ENCODE data around the gene FAM168A.

Gene FAM168A

GRCh38 chr11:73384872-73385689 lies 212.8 kb downstream of the FAM168A start:
- Histone ChIP-seq H3K27me3 (ENCODE audit: insufficient read depth, low read length) (no peaks in the 10 kb centered on the region), H3K4me3 (ENCODE audit: low read length) (no peak overlapping the region), H3K9ac (ENCODE audit: low read depth, low read length) (no peak overlapping the region), H3K36me3 (ENCODE audit: insufficient read depth, low read length) (no peaks in the 10 kb centered on the region), H3K9me3 (ENCODE audit: insufficient read depth, low read depth, low read length) (no peaks in the 10 kb centered on the region), H3K4me1 (ENCODE audit: insufficient read depth, low read length) (no peaks in the 10 kb centered on the region; the same call in 1 of the 2 replicates), H3K27ac (ENCODE audit: low read depth, low read length) (no peak overlapping the region)
- WGBS = 83% methylated on average over 20 of the region's 21 CpGs

- Histone ChIP-seq H3K9me3 (ENCODE audit: insufficient read depth, low read depth, low read length) (no peaks in the 10 kb centered on the region), H3K4me3 (ENCODE audit: low read length) (no peak overlapping the region), H3K36me3 (ENCODE audit: insufficient read depth, low read length) (no peaks in the 10 kb centered on the region), H3K9ac (ENCODE audit: low read depth, low read length) (no peak overlapping the region), H3K27me3 (ENCODE audit: insufficient read depth, low read length) (no peaks in the 10 kb centered on the region), H3K4me1 (ENCODE audit: insufficient read depth, low read length) (no peaks in the 10 kb centered on the region; the same call in 1 of the 2 replicates), H3K27ac (ENCODE audit: low read depth, low read length) (no peak overlapping the region)
- WGBS = 88% methylated on average over 4 of the region's 4 CpGs
Measured at GRCh38 chr11:73384531-73384871, 213.4 kb downstream of the FAM168A start.

- H3K9ac ChIP-seq (ENCODE audit: low read depth, low read length) = no peak overlapping the region
- H3K4me1 ChIP-seq (ENCODE audit: insufficient read depth, low read length) = no peaks in the 10 kb centered on the region; the same call in 1 of the 2 replicates
- no peak overlapping the region for H3K27ac ChIP-seq (ENCODE audit: low read depth, low read length)
- H3K9me3 ChIP-seq (ENCODE audit: insufficient read depth, low read depth, low read length) = no peaks in the 10 kb centered on the region
- no peaks in the 10 kb centered on the region for H3K36me3 ChIP-seq (ENCODE audit: insufficient read depth, low read length)
- no peak overlapping the region for H3K4me3 ChIP-seq (ENCODE audit: low read length)
- H3K27me3 ChIP-seq (ENCODE audit: insufficient read depth, low read length) = no peaks in the 10 kb centered on the region
- WGBS = 85% methylated on average over 7 of the region's 7 CpGs
Measured at GRCh38 chr11:73384125-73384441, 213.8 kb downstream of the FAM168A start.

- WGBS = 79% methylated on average over 9 of the region's 9 CpGs
- Histone ChIP-seq H3K4me1 (ENCODE audit: insufficient read depth, low read length) (no peaks in the 10 kb centered on the region; the same call in none of the 2 replicates), H3K36me3 (ENCODE audit: insufficient read depth, low read length) (no peaks in the 10 kb centered on the region), H3K4me3 (ENCODE audit: low read length) (no peak overlapping the region), H3K27ac (ENCODE audit: low read depth, low read length) (no peak overlapping the region), H3K27me3 (ENCODE audit: insufficient read depth, low read length) (no peaks in the 10 kb centered on the region), H3K9ac (ENCODE audit: low read depth, low read length) (no peak overlapping the region), H3K9me3 (ENCODE audit: insufficient read depth, low read depth, low read length) (no peaks in the 10 kb centered on the region)
Measured at GRCh38 chr11:73383249-73384124, 214.4 kb downstream of the FAM168A start.

- Histone ChIP-seq H3K27ac (ENCODE audit: low read depth, low read length) (no peak overlapping the region), H3K27me3 (ENCODE audit: insufficient read depth, low read length) (no peaks in the 10 kb centered on the region), H3K9ac (ENCODE audit: low read depth, low read length) (no peak overlapping the region), H3K4me1 (ENCODE audit: insufficient read depth, low read length) (peaks cover 2% of the 10 kb centered on the region), H3K4me3 (ENCODE audit: low read length) (no peak overlapping the region), H3K36me3 (ENCODE audit: insufficient read depth, low read length) (no peaks in the 10 kb centered on the region), H3K9me3 (ENCODE audit: insufficient read depth, low read depth, low read length) (no peaks in the 10 kb centered on the region)
- 88% methylated on average over 3 of the region's 3 CpGs for WGBS
Measured at GRCh38 chr11:73382747-73383146, 215.2 kb downstream of the FAM168A start.

- Histone ChIP-seq H3K4me3 (ENCODE audit: low read length) (no peak overlapping the region), H3K4me1 (ENCODE audit: insufficient read depth, low read length) (peaks cover 3% of the 10 kb centered on the region), H3K36me3 (ENCODE audit: insufficient read depth, low read length) (no peaks in the 10 kb centered on the region), H3K27me3 (ENCODE audit: insufficient read depth, low read length) (peaks cover 2% of the 10 kb centered on the region; the same call in 1 of the 2 replicates), H3K9ac (ENCODE audit: low read depth, low read length) (no peak overlapping the region), H3K9me3 (ENCODE audit: insufficient read depth, low read depth, low read length) (no peaks in the 10 kb centered on the region), H3K27ac (ENCODE audit: low read depth, low read length) (no peak overlapping the region)
- WGBS = 96% methylated on average over 7 of the region's 7 CpGs
Measured at GRCh38 chr11:73382183-73382582, 215.7 kb downstream of the FAM168A start.

- WGBS = 91% methylated on average over 6 of the region's 6 CpGs
- H3K4me1 ChIP-seq (ENCODE audit: insufficient read depth, low read length) = peaks cover 3% of the 10 kb centered on the region
- H3K9me3 ChIP-seq (ENCODE audit: insufficient read depth, low read depth, low read length) = no peaks in the 10 kb centered on the region
- H3K27ac ChIP-seq (ENCODE audit: low read depth, low read length) = no peak overlapping the region
- no peaks in the 10 kb centered on the region for H3K36me3 ChIP-seq (ENCODE audit: insufficient read depth, low read length)
- H3K9ac ChIP-seq (ENCODE audit: low read depth, low read length) = no peak overlapping the region
- H3K4me3 ChIP-seq (ENCODE audit: low read length) = no peak overlapping the region
- H3K27me3 ChIP-seq (ENCODE audit: insufficient read depth, low read length) = peaks cover 8% of the 10 kb centered on the region; the same call in 1 of the 2 replicates
Measured at GRCh38 chr11:73381589-73381988, 216.3 kb downstream of the FAM168A start.

GRCh38 chr11:73380897-73381410 lies 217.0 kb downstream of the FAM168A start:
- H3K9ac ChIP-seq (ENCODE audit: low read depth, low read length) = no peak overlapping the region
- WGBS = 90% methylated on average over 4 of the region's 4 CpGs
- peaks cover 3% of the 10 kb centered on the region for H3K4me1 ChIP-seq (ENCODE audit: insufficient read depth, low read length)
- no peaks in the 10 kb centered on the region for H3K9me3 ChIP-seq (ENCODE audit: insufficient read depth, low read depth, low read length)
- H3K36me3 ChIP-seq (ENCODE audit: insufficient read depth, low read length) = no peaks in the 10 kb centered on the region
- no peak overlapping the region for H3K27ac ChIP-seq (ENCODE audit: low read depth, low read length)
- peaks cover 8% of the 10 kb centered on the region; the same call in 1 of the 2 replicates for H3K27me3 ChIP-seq (ENCODE audit: insufficient read depth, low read length)
- no peak overlapping the region for H3K4me3 ChIP-seq (ENCODE audit: low read length)

GRCh38 chr11:73380331-73380730 lies 217.6 kb downstream of the FAM168A start:
- Histone ChIP-seq H3K9ac (ENCODE audit: low read depth, low read length) (no peak overlapping the region), H3K27me3 (ENCODE audit: insufficient read depth, low read length) (peaks cover 8% of the 10 kb centered on the region; the same call in 1 of the 2 replicates), H3K27ac (ENCODE audit: low read depth, low read length) (no peak overlapping the region), H3K4me1 (ENCODE audit: insufficient read depth, low read length) (peaks cover 6% of the 10 kb centered on the region), H3K9me3 (ENCODE audit: insufficient read depth, low read depth, low read length) (no peaks in the 10 kb centered on the region), H3K4me3 (ENCODE audit: low read length) (no peak overlapping the region), H3K36me3 (ENCODE audit: insufficient read depth, low read length) (no peaks in the 10 kb centered on the region)
- WGBS = 87% methylated on average over 7 of the region's 7 CpGs

- Histone ChIP-seq H3K36me3 (ENCODE audit: insufficient read depth, low read length) (no peaks in the 10 kb centered on the region), H3K27ac (ENCODE audit: low read depth, low read length) (no peak overlapping the region), H3K9me3 (ENCODE audit: insufficient read depth, low read depth, low read length) (no peaks in the 10 kb centered on the region), H3K27me3 (ENCODE audit: insufficient read depth, low read length) (peaks cover 8% of the 10 kb centered on the region; the same call in 1 of the 2 replicates), H3K4me1 (ENCODE audit: insufficient read depth, low read length) (peaks cover 6% of the 10 kb centered on the region), H3K9ac (ENCODE audit: low read depth, low read length) (no peak overlapping the region), H3K4me3 (ENCODE audit: low read length) (no peak overlapping the region)
- 89% methylated on average over 10 of the region's 10 CpGs for WGBS
Measured at GRCh38 chr11:73379189-73379880, 218.6 kb downstream of the FAM168A start.
